C4-2B (cell line): ENCODE data around the gene STX8.

Experiments used
- ZFX ChIP-seq: fragments of 450-650 bp; IDR thresholded peaks from 2 replicates; pipeline ENCODE4 v1.6.1; 2017
- TF ChIP-seq, protein P1 (sequence below): fragments of 450-650 bp; conservative IDR thresholded peaks from 2 replicates; pipeline ENCODE4 v1.5.1; 2017; ENCODE audit warnings: mild to moderate bottlenecking

GRCh38 chr17:9321890-9322289 is 253.7 kb downstream of the STX8 start:
- TF ChIP-seq, protein P1, sequence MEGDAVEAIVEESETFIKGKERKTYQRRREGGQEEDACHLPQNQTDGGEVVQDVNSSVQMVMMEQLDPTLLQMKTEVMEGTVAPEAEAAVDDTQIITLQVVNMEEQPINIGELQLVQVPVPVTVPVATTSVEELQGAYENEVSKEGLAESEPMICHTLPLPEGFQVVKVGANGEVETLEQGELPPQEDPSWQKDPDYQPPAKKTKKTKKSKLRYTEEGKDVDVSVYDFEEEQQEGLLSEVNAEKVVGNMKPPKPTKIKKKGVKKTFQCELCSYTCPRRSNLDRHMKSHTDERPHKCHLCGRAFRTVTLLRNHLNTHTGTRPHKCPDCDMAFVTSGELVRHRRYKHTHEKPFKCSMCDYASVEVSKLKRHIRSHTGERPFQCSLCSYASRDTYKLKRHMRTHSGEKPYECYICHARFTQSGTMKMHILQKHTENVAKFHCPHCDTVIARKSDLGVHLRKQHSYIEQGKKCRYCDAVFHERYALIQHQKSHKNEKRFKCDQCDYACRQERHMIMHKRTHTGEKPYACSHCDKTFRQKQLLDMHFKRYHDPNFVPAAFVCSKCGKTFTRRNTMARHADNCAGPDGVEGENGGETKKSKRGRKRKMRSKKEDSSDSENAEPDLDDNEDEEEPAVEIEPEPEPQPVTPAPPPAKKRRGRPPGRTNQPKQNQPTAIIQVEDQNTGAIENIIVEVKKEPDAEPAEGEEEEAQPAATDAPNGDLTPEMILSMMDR, result no peak
- no peak for TF ChIP-seq ZFX
